Stomach (tissue), 9 donors: Measurements from ENCODE around the gene CHERP. TPM values are rescaled to one million over a fixed set of nuclear protein-coding genes. Genes with fewer than 3 reads are reported as not detected.

Source experiments
- DNase-seq, 2 donors: peaks; one replicate each; pipeline versions ENCODE4 v3.0.0 to v3.0.0-alpha.2; 2013 to 2019
- H3K27ac ChIP-seq, 5 donors: fragments of 200-600 bp in 4 of 5; sonication (generic) in 4 of 5; one replicate each; pipeline ENCODE4 v1.5.1; 2013 to 2019; ENCODE audit warnings: mild to moderate bottlenecking in 1 of 5, moderate library complexity in 1 of 5
- H3K27me3 ChIP-seq, 3 donors: fragments of 200-600 bp; sonication (generic); one replicate each; pipeline ENCODE4 v1.5.1; 2017 to 2019; ENCODE audit warnings: mixed run types in 1 of 3
- H3K36me3 ChIP-seq, 4 donors: fragments of 200-600 bp; sonication (generic); 1 replicate in 3 of 4; 2 replicates in 1 of 4; pipeline ENCODE4 v1.5.1; 2016 to 2019
- H3K4me1 ChIP-seq, 4 donors: fragments of 200-600 bp; sonication (generic); one replicate each; pipeline ENCODE4 v1.5.1; 2016 to 2019
- H3K4me3 ChIP-seq, 4 donors: fragments of 200-600 bp; sonication (generic) in 3 of 4; one replicate each; pipeline ENCODE4 v1.5.1; 2016 to 2019; ENCODE audit warnings: mild to moderate bottlenecking in 1 of 4
- H3K9me3 ChIP-seq, 4 donors: fragments of 200-600 bp; sonication (generic); one replicate each; pipeline ENCODE4 v1.5.1; 2016 to 2019
- CTCF ChIP-seq, 7 experiments: fragments of 450-650 bp in 4 of 7; fragments of 200-600 bp in 3 of 7; sonication (generic) in 3 of 7; IDR thresholded peaks; one replicate each; pipeline ENCODE4 v1.5.1; 2016 to 2019; ENCODE audit warnings: antibody characterized with exemption in 7 of 7, control low read depth in 2 of 7, mild to moderate bottlenecking in 1 of 7
- EP300 ChIP-seq: sonication (generic); formaldehyde crosslinking; IDR thresholded peaks from one replicate; pipeline ENCODE4 v1.6.1; 2017; ENCODE audit warnings: antibody characterized with exemption
- POLR2A ChIP-seq, 4 donors: fragments of 450-650 bp; IDR thresholded peaks; one replicate each; pipeline ENCODE4 v1.6.1; 2016; ENCODE audit warnings: antibody characterized with exemption in 4 of 4, control low read depth in 2 of 4, mild to moderate bottlenecking in 1 of 4, moderate library complexity in 1 of 4
- POLR2AphosphoS5 ChIP-seq, 3 donors: sonication (generic); formaldehyde crosslinking; IDR thresholded peaks; one replicate each; pipeline ENCODE4 v1.6.1; 2016; ENCODE audit warnings: antibody characterized with exemption in 3 of 3
- WGBS, 5 donors: extraction: QIAGEN DNeasy Blood & Tissue Kit in 3 of 5; methylation state at CpG; one replicate each; pipeline versions ENCODE4 v1.1.5 to v1.1.7; 2013 to 2018; 5-methylcytosine and 5-hydroxymethylcytosine counted together
- intact Hi-C: fragments of 100-400 bp; cut with DNase I; formaldehyde crosslinking; loops from one replicate; pipeline ENCODE4 v1.15.1; 2023; ENCODE audit warnings: low total_unique reads
- polyA plus RNA-seq, 3 donors: library from polyadenylated mRNA; stranded (reverse); fragments of 200-250 nt; gene quantifications; one replicate each; pipeline ENCODE4 v1.2.3, GENCODE V29; 2013
- small RNA-seq, 4 donors: library from RNA; depleted of rRNA; stranded (forward); fragments of <200 nt; gene quantifications; one replicate each; pipeline ENCODE3, GENCODE V24; 2016
- total RNA-seq, 5 donors: library from RNA; depleted of rRNA; stranded (reverse); fragments of >200 nt; gene quantifications; one replicate each; pipeline versions ENCODE4 v1.1.0 to v1.2.3, GENCODE V29; 2014 to 2016
- donor health status: healthy with polysubstance abuse.
- donor health status: Bipolar disorder and iron deficiency.
- donor health status: healthy.

The CHERP gene
- total and polyA plus RNA-seq, 8 donors = 3.5 to 64.7 (median 11.5) TPM

- Histone ChIP-seq H3K4me1 (peaks cover 15 to 54% (median 46%) of the 10 kb centered on the region in 4 donors), H3K27me3 (no peaks in the 10 kb centered on the region), H3K27ac (peak overlapping the region; percentile 78 to 95 (median 93)), H3K9me3 (peaks cover 0 to 5% (median 2%) of the 10 kb centered on the region in 4 donors), H3K36me3 (no peaks in the 10 kb centered on the region), H3K4me3 (peak overlapping the region; percentile 94 to 100 (median 98))
- 0 to 1% (median 1%) methylated on average over 34 to 67 of the region's 67 CpGs for WGBS, 5 donors
- DNase-seq = peak in 1 of 2 donors; percentile 44
- no peak for TF ChIP-seq POLR2A (IDR thresholded peaks at IDR 0.05)
- TF ChIP-seq EP300 = no peak
- no peak for TF ChIP-seq CTCF (IDR thresholded peaks at IDR 0.05)
- no peak for TF ChIP-seq POLR2AphosphoS5 (IDR thresholded peaks at IDR 0.05)
- intact Hi-C loops = loop anchor here (10.0 kb wide), 1 partner anchor 284 kb away; no protein-coding TSS in a partner anchor
Measured at GRCh38 chr19:16470911-16471811, 71.1 kb downstream of the CHERP start.

- intact Hi-C loops = loop anchor here (10.0 kb wide), 1 partner anchor 284 kb away; no protein-coding TSS in a partner anchor
- WGBS, 5 donors = 17 to 28% (median 22%) methylated on average over 7 of the region's 7 CpGs
- Histone ChIP-seq H3K4me1 (peaks cover 15 to 60% (median 50%) of the 10 kb centered on the region in 4 donors), H3K4me3 (peak overlapping the region; percentile 94 to 100 (median 98)), H3K27me3 (no peaks in the 10 kb centered on the region), H3K27ac (peak overlapping the region in 4 of 5 donors; percentile 89 to 95 (median 94)), H3K36me3 (no peaks in the 10 kb centered on the region), H3K9me3 (peaks cover 0 to 5% (median 2%) of the 10 kb centered on the region in 4 donors)
- DNase-seq = no peak
- TF ChIP-seq CTCF (IDR thresholded peaks at IDR 0.05) = no peak
- TF ChIP-seq POLR2AphosphoS5 (IDR thresholded peaks at IDR 0.05) = no peak
- no peak for TF ChIP-seq EP300
- no peak for TF ChIP-seq POLR2A (IDR thresholded peaks at IDR 0.05)
Measured at GRCh38 chr19:16470541-16470910, 71.7 kb downstream of the CHERP start.

Small RNAs within 50 kb of the gene (small RNA-seq; reads per million reads assigned to genes)
- 0 to 0.15 (median 0) reads per million in 4 donors for gene RN7SL146P

Other genes with a start within 250 kb of the CHERP start
- 100 to 1,000 TPM in 1 of 5 donors, 10 to 100 TPM in 4; 31.0 to 107 (median 72.3) TPM for gene KLF2, start 217.6 kb downstream of the CHERP start, total RNA-seq
- 10 to 100 TPM in 2 of 3 donors, 1 to 10 TPM in 1; 9.5 to 69.5 (median 16.7) TPM for gene KLF2, start 217.6 kb downstream of the CHERP start, polyA plus RNA-seq
- gene EPS15L1, start 70.5 kb downstream of the CHERP start, total RNA-seq = 10 to 100 TPM; 17.7 to 67.7 (median 26.1) TPM
- gene EPS15L1, start 70.5 kb downstream of the CHERP start, polyA plus RNA-seq = 10 to 100 TPM; 15.6 to 20.2 (median 16.2) TPM
- not detected for gene CALR3, start 46.3 kb downstream of the CHERP start, total RNA-seq
- not detected for gene CALR3, start 46.3 kb downstream of the CHERP start, polyA plus RNA-seq
- 10 to 100 TPM in 1 of 5 donors, 1 to 10 TPM in 3, not detected in 1; 2.6 to 40.3 (median 5.2) TPM for gene C19orf44, start 46.0 kb downstream of the CHERP start, total RNA-seq
- 1 to 10 TPM; 2.4 to 3.9 (median 3.2) TPM for gene C19orf44, start 46.0 kb downstream of the CHERP start, polyA plus RNA-seq
- gene SLC35E1, start 30.0 kb upstream of the CHERP start, total RNA-seq = 10 to 100 TPM; 18.3 to 63.7 (median 52.5) TPM
- 10 to 100 TPM; 16.2 to 21.7 (median 16.8) TPM for gene SLC35E1, start 30.0 kb upstream of the CHERP start, polyA plus RNA-seq
- 10 to 100 TPM in 2 of 5 donors, 1 to 10 TPM in 2, under 1 TPM in 1; 0.58 to 41.7 (median 6.2) TPM for gene MED26, start 85.8 kb upstream of the CHERP start, total RNA-seq
- gene MED26, start 85.8 kb upstream of the CHERP start, polyA plus RNA-seq = 1 to 10 TPM; 2.9 to 4.8 (median 3.8) TPM
- 100 to 1,000 TPM in 2 of 5 donors, 10 to 100 TPM in 3; 35.9 to 224 (median 93.4) TPM for gene SMIM7, start 117.7 kb upstream of the CHERP start, total RNA-seq
- 100 to 1,000 TPM in 1 of 3 donors, 10 to 100 TPM in 2; 78.3 to 106 (median 83.0) TPM for gene SMIM7, start 117.7 kb upstream of the CHERP start, polyA plus RNA-seq
- 10 to 100 TPM in 2 of 5 donors, 1 to 10 TPM in 2, under 1 TPM in 1; 0.58 to 69.4 (median 8.9) TPM for gene TMEM38A, start 118.7 kb upstream of the CHERP start, total RNA-seq
- 10 to 100 TPM in 1 of 3 donors, 1 to 10 TPM in 2; 5.2 to 13.6 (median 6.3) TPM for gene TMEM38A, start 118.7 kb upstream of the CHERP start, polyA plus RNA-seq
- 1 to 10 TPM in 2 of 5 donors, under 1 TPM in 3; 0.55 to 7.0 (median 0.87) TPM for gene NWD1, start 177.4 kb upstream of the CHERP start, total RNA-seq
- gene NWD1, start 177.4 kb upstream of the CHERP start, polyA plus RNA-seq = under 1 TPM; 0.44 to 0.76 (median 0.68) TPM